ENCODE results near the gene MCU. TPM values are rescaled to one million over a fixed set of nuclear protein-coding genes. Genes with fewer than 3 reads are reported as not detected.
A peak's percentile ranks its signal among the peaks of the same experiment; 100 is the strongest.

Gene MCU
- total RNA-seq, 2 experiments from 2014 or later = 9.4 to 9.9 TPM

- Histone ChIP-seq H4K20me1 (ENCODE audit: insufficient read depth, low read length) (0 out of 2 replicates have a peak, but pooled peaks cover 4% of the 10 kb centered on the region), H3K9me2 (ENCODE audit: insufficient read depth, low read length) (no peaks in the 10 kb centered on the region), H3K4me1 (ENCODE audit: insufficient read depth, low read length, poor library complexity, severe bottlenecking) (peaks cover 31% of the 10 kb centered on the region), H3K4me2 (ENCODE audit: low read length) (peak overlapping the region; percentile 80), H3K36me3 (ENCODE audit: insufficient read depth, low read length) (no peaks in the 10 kb centered on the region), H2AFZ (ENCODE audit: low read length) (peak overlapping the region; percentile 78), H3K9me3 (ENCODE audit: low read length) (no peaks in the 10 kb centered on the region), H3K27ac (ENCODE audit: low read depth, low read length, poor library complexity, severe bottlenecking) (no peak overlapping the region), H3K79me2 (ENCODE audit: insufficient read depth, low read depth, low read length) (peaks cover 16% of the 10 kb centered on the region; the same call in 1 of the 2 replicates), H3K4me3 (ENCODE audit: low read depth, low read length, poor library complexity, severe bottlenecking) (peak overlapping the region; percentile 97)
- peak; percentile 45 for DNase-seq (ENCODE audit: low spot score)
- BruUV-seq (replicated peaks) = no TSS peak
- intact Hi-C loops (cut with micrococcal nuclease; ENCODE audit: unreplicated experiment) = loop anchor here (1.0 to 10.0 kb wide), 3 partner anchors 67 to 328 kb away; partner anchors contain the start of gene MICU1
- TF ChIP-seq EZH2phosphoT487 (IDR thresholded peaks at IDR 0.05; ENCODE audit: borderline replicate concordance, low read depth, low read length) = no peak
- TF ChIP-seq, protein P1, sequence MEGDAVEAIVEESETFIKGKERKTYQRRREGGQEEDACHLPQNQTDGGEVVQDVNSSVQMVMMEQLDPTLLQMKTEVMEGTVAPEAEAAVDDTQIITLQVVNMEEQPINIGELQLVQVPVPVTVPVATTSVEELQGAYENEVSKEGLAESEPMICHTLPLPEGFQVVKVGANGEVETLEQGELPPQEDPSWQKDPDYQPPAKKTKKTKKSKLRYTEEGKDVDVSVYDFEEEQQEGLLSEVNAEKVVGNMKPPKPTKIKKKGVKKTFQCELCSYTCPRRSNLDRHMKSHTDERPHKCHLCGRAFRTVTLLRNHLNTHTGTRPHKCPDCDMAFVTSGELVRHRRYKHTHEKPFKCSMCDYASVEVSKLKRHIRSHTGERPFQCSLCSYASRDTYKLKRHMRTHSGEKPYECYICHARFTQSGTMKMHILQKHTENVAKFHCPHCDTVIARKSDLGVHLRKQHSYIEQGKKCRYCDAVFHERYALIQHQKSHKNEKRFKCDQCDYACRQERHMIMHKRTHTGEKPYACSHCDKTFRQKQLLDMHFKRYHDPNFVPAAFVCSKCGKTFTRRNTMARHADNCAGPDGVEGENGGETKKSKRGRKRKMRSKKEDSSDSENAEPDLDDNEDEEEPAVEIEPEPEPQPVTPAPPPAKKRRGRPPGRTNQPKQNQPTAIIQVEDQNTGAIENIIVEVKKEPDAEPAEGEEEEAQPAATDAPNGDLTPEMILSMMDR (conservative IDR thresholded peaks at IDR 0.05; ENCODE audit: low read length) = no peak
- ChIA-PET CTCF (ENCODE audit: unreplicated experiment) (no interaction called here), POLR2A (interaction anchor here (0.6 to 1.7 kb wide), 4 partner anchors 16 to 925 kb away, joined by 3 to 6 read pairs (median 6); partner anchors contain the start of gene MICU1)
These were observed 1.2 kb downstream of the MCU start for GRCh38 chr10:72692994-72693781.

DNA sequence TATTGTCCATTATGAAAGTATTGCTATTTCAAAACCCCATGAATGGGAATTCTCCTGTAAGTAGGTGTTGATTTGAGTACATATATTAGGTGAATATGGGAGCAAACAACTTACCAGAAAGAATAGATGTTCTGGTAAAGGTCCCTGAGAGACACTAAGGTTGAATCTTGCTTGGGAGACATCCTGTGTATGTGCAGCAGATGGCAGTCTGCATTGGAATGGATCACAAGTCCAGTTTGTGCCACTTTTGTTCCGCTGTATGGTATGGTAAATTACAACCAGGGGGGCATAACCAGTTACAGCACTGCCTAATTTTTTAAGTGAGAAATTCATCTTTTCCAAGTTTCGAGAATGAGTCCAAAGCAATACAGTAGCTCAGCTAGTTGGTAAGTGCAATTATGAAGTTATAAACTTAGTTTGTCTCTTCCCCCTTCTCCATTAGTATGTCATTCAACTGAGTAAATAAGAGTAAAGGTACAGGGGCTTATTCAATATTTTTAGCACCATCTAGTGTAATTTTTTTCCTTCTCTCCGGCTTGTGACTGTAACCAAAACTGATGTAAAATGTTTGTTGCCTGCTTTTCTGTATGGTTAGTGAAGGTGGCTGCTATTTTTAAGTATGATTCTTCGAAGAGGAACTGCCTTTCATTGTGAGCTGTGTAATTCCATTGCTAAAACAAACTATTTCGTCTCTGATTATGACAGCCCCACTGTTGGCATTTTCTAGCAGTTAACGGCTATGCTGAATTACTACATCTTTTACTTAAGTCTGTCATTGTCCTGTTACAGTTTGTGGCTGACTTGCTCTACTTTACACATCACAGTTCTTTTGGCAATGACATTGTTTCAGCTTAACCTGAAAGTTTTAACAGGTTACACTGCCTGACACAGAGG lies 2.8 kb downstream of the MCU start:
- H3K27ac ChIP-seq (ENCODE audit: low read depth, low read length, poor library complexity, severe bottlenecking) = no peak overlapping the region
- POLR2A ChIA-PET = interaction anchor here (0.6 to 1.7 kb wide), 3 partner anchors 27 to 401 kb away, joined by 5 to 7 read pairs (median 6); partner anchors contain the start of gene MICU1
- BruUV-seq (replicated peaks) = TSS peak; percentile 34
- no peaks in the 10 kb centered on the region for H3K36me3 ChIP-seq (ENCODE audit: insufficient read depth, low read length)
- no peak for TF ChIP-seq EZH2phosphoT487 (IDR thresholded peaks at IDR 0.05; ENCODE audit: borderline replicate concordance, low read depth, low read length)
- TF ChIP-seq, protein P1 (conservative IDR thresholded peaks at IDR 0.05; ENCODE audit: low read length) = peak; percentile 65
- 0 out of 2 replicates have a peak, but pooled peaks cover 4% of the 10 kb centered on the region for H4K20me1 ChIP-seq (ENCODE audit: insufficient read depth, low read length)
- CTCF ChIA-PET (ENCODE audit: unreplicated experiment) = no interaction called here
- no peaks in the 10 kb centered on the region for H3K9me3 ChIP-seq (ENCODE audit: low read length)
- no peak overlapping the region for H3K4me3 ChIP-seq (ENCODE audit: low read depth, low read length, poor library complexity, severe bottlenecking)
- H3K4me1 ChIP-seq (ENCODE audit: insufficient read depth, low read length, poor library complexity, severe bottlenecking) = peaks cover 31% of the 10 kb centered on the region
- H2AFZ ChIP-seq (ENCODE audit: low read length) = no peak overlapping the region
- peak; percentile 33 for DNase-seq (ENCODE audit: low spot score)
- intact Hi-C loops (cut with micrococcal nuclease; ENCODE audit: unreplicated experiment) = loop anchor here (10.0 kb wide), 1 partner anchor 140 kb away; no protein-coding TSS in a partner anchor
- H3K4me2 ChIP-seq (ENCODE audit: low read length) = peak overlapping the region; percentile 80; the same call in 1 of the 2 replicates
- no peaks in the 10 kb centered on the region for H3K9me2 ChIP-seq (ENCODE audit: insufficient read depth, low read length)
- peaks cover 16% of the 10 kb centered on the region; the same call in 1 of the 2 replicates for H3K79me2 ChIP-seq (ENCODE audit: insufficient read depth, low read depth, low read length)
